Measurements from ENCODE around the gene NUP210. TPM values are rescaled to one million over a fixed set of nuclear protein-coding genes. Genes with fewer than 3 reads are reported as not detected.

The NUP210 gene
- total and polyA plus RNA-seq, 5 experiments from 2014 or later, result 37.3 to 150 (median 82.7) TPM

DNA sequence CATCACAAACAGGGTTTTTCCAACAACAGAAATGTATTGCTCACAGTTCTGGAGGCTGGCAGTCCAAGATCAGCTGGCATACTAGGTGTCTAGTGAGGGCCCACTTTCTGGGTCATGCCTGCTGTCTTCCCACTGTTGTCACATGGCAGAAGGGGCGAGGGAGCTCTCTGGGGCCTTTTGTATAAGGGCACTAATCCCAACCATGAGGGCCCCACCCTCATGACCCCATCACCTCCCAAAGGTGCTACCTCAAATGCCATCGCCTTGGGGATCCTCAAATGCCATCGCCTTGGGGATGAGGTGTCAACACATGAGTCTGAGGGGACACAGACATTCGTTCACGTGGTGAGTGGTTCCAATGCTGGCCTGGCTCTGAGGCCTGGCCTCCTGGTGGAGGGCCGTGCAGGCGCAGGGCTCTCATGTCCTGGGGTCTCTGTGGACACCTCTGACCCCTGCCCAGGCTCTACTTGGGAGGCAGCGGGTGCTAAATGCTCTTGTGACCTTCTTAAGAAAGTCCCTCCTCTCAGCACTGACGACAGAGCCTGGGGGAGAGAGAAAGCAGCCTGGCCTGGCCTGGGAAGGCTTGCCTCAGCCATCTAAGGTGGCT, 16.8 kb downstream of the NUP210 start:
- peaks cover 19 to 72% (median 60%) of the 10 kb centered on the region in 4 donors for H3K4me1 Mint-ChIP-seq
- H3K9me3 Mint-ChIP-seq, result peaks cover 0 to 14% (median 4%) of the 10 kb centered on the region in 9 donors
- peak overlapping the region in 2 of 10 donors; percentile 7 to 92 for H3K27ac Mint-ChIP-seq
- POLR2A ChIA-PET, result no interaction called here
- no peak for ATAC-seq
- H3K4me3 Mint-ChIP-seq, result no peak overlapping the region
- H3K27me3 Mint-ChIP-seq, result no peaks in the 10 kb centered on the region
- peaks cover 4 to 33% (median 14%) of the 10 kb centered on the region in 3 donors for H3K36me3 Mint-ChIP-seq
- no peak for DNase-seq

DNA sequence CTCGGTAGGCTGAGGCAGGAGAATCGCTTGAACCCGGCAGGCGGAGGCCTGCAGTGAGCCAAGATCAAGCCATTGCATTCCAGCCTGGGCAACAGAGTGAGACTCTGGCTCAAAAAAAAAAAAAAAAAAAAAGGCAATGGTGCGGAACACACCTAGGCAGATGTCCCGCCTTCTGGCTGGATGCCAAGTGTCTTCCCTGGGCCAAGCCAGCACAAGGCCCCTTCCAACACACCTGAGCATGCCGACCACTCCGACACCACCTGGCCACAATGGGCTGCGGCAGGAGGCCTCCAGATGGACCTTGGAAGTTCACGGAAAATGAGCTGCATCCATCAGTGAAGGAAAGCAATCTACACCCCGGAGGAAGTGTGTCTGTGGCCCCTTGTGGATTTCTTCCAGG, 19.0 kb downstream of the NUP210 start:
- Mint-ChIP-seq H3K36me3 (peaks cover 4 to 46% (median 7%) of the 10 kb centered on the region in 3 donors), H3K4me1 (peaks cover 16 to 61% (median 43%) of the 10 kb centered on the region in 4 donors), H3K4me3 (no peak overlapping the region), H3K27ac (peak overlapping the region in 6 of 10 donors; percentile 22 to 79 (median 48)), H3K9me3 (peaks cover 0 to 2% (median 0%) of the 10 kb centered on the region in 9 donors), H3K27me3 (no peaks in the 10 kb centered on the region)
- POLR2A ChIA-PET, result no interaction called here
- DNase-seq, result no peak
- no peak for ATAC-seq

GRCh38 chr3:13400114-13400673, 19.9 kb downstream of the NUP210 start:
- no peak for ATAC-seq
- H3K4me1 Mint-ChIP-seq, result peaks cover 17 to 53% (median 36%) of the 10 kb centered on the region in 4 donors
- peak overlapping the region in 4 of 10 donors; percentile 20 to 81 (median 50) for H3K27ac Mint-ChIP-seq

DNA sequence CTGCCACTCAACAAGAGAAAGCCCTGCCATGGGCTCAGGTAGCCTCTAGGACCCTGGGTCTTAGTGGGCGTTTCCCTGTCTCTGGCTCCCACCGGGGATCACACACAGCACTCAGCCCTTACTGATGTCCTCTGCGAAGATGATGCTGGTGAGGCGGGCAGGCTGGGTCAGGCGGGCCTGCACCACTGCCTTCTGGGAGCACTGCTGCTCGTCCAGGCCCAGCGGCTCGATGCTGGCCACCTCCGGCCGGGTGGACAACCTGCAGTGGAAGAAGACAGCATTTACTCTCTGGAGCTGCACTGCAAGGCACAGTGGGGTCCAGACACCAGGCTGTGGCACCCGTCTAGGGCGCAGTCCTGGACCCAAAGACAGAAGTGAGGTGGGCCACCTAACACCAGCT, 20.5 kb downstream of the NUP210 start:
- Mint-ChIP-seq H3K4me3 (no peak overlapping the region), H3K9me3 (peaks cover 0 to 2% (median 0%) of the 10 kb centered on the region in 9 donors), H3K36me3 (peaks cover 4 to 62% (median 13%) of the 10 kb centered on the region in 3 donors), H3K4me1 (peaks cover 15 to 52% (median 30%) of the 10 kb centered on the region in 4 donors), H3K27ac (peak overlapping the region in 1 of 10 donors; percentile 51), H3K27me3 (no peaks in the 10 kb centered on the region)
- POLR2A ChIA-PET, result no interaction called here
- no peak for ATAC-seq
- no peak for DNase-seq

More at GRCh38 chr3:13400114-13400673, 19.9 kb downstream of the NUP210 start:
- no peak for DNase-seq
- peaks cover 4 to 56% (median 13%) of the 10 kb centered on the region in 3 donors for H3K36me3 Mint-ChIP-seq
- peaks cover 0 to 2% (median 0%) of the 10 kb centered on the region in 9 donors for H3K9me3 Mint-ChIP-seq
- H3K27me3 Mint-ChIP-seq, result no peaks in the 10 kb centered on the region
- POLR2A ChIA-PET, result no interaction called here
- H3K4me3 Mint-ChIP-seq, result peak overlapping the region in 1 of 10 donors; percentile 18

- no peak for DNase-seq
- Mint-ChIP-seq H3K9me3 (no peaks in the 10 kb centered on the region), H3K27me3 (no peaks in the 10 kb centered on the region), H3K4me3 (no peak overlapping the region), H3K4me1 (peaks cover 8 to 44% (median 16%) of the 10 kb centered on the region in 4 donors), H3K27ac (peak overlapping the region in 1 of 10 donors; percentile 15), H3K36me3 (peaks cover 1 to 70% (median 8%) of the 10 kb centered on the region in 3 donors)
- ATAC-seq, result no peak
- POLR2A ChIA-PET, result interaction anchor here (0.6 kb wide), 1 partner anchor 30 kb away, joined by 3 read pairs; no protein-coding TSS in a partner anchor
These were observed 22.8 kb downstream of the NUP210 start for GRCh38 chr3:13397316-13397715.

DNA sequence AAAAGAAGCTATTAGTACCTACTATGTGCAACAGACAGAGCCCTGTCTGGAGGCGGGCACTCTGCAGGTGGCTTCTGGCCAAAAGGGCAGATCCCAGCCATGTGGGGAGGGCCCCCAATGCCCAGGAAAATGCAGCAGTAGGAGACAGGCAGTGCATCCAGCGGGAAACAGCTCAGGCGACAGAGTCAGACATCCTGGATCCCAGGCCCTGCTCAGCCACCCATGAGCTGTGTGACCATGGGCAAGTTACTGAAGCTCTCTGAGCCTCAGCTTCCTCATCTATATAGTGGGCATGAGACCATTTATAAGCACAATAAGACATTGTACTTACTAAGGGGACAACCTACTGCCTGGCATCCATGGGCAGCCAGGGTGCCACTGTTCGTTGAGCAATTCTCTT, 25.8 kb downstream of the NUP210 start:
- Mint-ChIP-seq H3K27ac (peak overlapping the region in 1 of 10 donors; percentile 52), H3K27me3 (no peaks in the 10 kb centered on the region), H3K4me3 (no peak overlapping the region), H3K9me3 (no peaks in the 10 kb centered on the region), H3K4me1 (peaks cover 5 to 35% (median 10%) of the 10 kb centered on the region in 4 donors), H3K36me3 (peaks cover 0 to 92% (median 16%) of the 10 kb centered on the region in 3 donors)
- ATAC-seq (no peak), DNase-seq (no peak)
- POLR2A ChIA-PET, result interaction anchor here (2.1 kb wide), 1 partner anchor 57 kb away, joined by 6 read pairs; no protein-coding TSS in a partner anchor

DNA sequence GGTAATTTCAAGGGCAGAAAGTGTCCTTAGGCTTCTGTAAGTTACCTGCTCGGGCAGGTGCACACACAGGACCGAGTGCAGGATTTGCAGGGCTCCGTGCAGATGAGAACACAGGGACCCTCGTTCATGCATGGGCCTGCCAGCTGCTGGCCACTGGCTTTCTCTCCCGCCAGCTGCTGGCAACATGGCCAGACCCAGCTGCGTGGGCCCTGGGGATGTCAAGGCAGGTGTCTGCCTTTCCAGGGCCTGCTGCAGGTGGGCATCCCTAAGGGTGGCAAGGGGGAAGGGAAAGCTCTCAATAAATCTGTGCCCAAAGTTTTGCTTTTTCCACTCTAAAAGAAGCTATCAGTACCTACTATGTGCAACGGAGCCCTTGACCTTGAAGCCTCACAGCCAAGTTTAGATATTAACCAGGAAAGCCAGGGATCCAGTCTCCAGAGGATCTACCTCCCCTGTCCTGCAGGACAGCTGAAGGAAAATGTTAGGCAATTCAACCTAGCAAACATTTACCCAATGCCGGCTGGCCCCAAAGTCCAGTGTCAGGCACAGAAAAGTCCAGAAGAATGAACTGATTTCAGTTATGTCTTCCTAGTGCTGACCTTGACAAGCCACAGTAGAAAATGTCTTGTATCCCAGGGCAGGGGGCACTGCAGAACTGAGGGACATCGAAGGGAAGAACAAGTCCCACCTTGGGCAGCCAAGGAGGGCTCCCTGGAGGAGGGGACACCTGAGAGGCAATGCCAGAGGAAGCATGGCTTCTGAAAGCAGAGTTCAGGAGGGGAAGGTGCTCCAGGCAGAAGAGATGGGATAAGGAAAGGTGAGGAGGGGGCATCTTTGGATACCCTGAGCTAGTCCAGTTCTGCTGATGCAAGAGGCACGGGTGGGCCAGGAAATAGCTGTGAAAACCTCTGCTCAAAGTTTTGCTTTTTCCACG, 26.4 kb downstream of the NUP210 start:
- Mint-ChIP-seq H3K4me1 (peaks cover 5 to 39% (median 10%) of the 10 kb centered on the region in 4 donors), H3K27ac (peak overlapping the region in 3 of 10 donors; percentile 10 to 91 (median 15)), H3K36me3 (peaks cover 0 to 93% (median 16%) of the 10 kb centered on the region in 3 donors), H3K9me3 (no peaks in the 10 kb centered on the region), H3K4me3 (no peak overlapping the region), H3K27me3 (no peaks in the 10 kb centered on the region)
- no peak for ATAC-seq
- DNase-seq, result no peak
- POLR2A ChIA-PET, result interaction anchor here (2.1 kb wide), 1 partner anchor 58 kb away, joined by 6 read pairs; no protein-coding TSS in a partner anchor

- peak in 4 of 10 donors; percentile 13 to 27 (median 20) for DNase-seq
- H3K4me1 Mint-ChIP-seq, result peaks cover 15 to 55% (median 23%) of the 10 kb centered on the region in 4 donors
- no peak overlapping the region for H3K4me3 Mint-ChIP-seq
- POLR2A ChIA-PET, result interaction anchor here (0.5 to 1.5 kb wide), 6 partner anchors 12 to 85 kb away, joined by 3 to 14 read pairs (median 4); no protein-coding TSS in a partner anchor
- no peaks in the 10 kb centered on the region for H3K27me3 Mint-ChIP-seq
- no peaks in the 10 kb centered on the region for H3K9me3 Mint-ChIP-seq
- peak overlapping the region in 5 of 10 donors; percentile 19 to 85 (median 79) for H3K27ac Mint-ChIP-seq
- ATAC-seq, result peak in 1 of 2 donors; percentile 25
- H3K36me3 Mint-ChIP-seq, result peaks cover 0 to 94% (median 16%) of the 10 kb centered on the region in 3 donors
These were observed 28.8 kb downstream of the NUP210 start for GRCh38 chr3:13391308-13391707.

DNA sequence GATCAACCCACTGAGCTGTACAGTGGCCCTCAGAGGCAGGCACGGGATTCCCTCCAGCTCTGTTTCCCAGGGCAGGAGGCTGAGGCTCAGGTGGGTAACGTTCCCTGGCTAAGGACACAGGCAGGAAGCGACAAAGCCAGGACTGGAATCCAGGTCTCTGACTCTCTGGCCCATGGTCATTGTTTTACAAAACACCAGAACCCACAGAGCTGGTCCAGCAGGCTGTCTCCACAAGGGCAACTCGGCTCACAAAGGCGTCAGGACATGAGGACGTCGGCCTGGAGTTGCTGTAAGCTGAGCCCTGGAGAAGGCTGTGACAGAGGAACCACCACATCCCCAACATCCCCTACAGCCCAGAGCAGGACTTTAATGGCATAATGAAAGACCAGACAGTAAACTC, 30.7 kb downstream of the NUP210 start:
- Mint-ChIP-seq H3K36me3 (peaks cover 0 to 93% (median 18%) of the 10 kb centered on the region in 3 donors), H3K4me3 (no peak overlapping the region), H3K9me3 (no peaks in the 10 kb centered on the region), H3K27me3 (no peaks in the 10 kb centered on the region), H3K27ac (peak overlapping the region in 2 of 10 donors; percentile 56 to 57), H3K4me1 (peaks cover 21 to 56% (median 30%) of the 10 kb centered on the region in 4 donors)
- DNase-seq (no peak), ATAC-seq (no peak)
- POLR2A ChIA-PET, result interaction anchor here (0.6 kb wide), 1 partner anchor 10 kb away, joined by 3 read pairs; no protein-coding TSS in a partner anchor

- no peak overlapping the region for H3K4me3 Mint-ChIP-seq
- peak overlapping the region in 4 of 10 donors; percentile 8 to 80 (median 58) for H3K27ac Mint-ChIP-seq
- peaks cover 0 to 94% (median 22%) of the 10 kb centered on the region in 3 donors for H3K36me3 Mint-ChIP-seq
- DNase-seq (no peak), ATAC-seq (no peak)
- peaks cover 21 to 59% (median 29%) of the 10 kb centered on the region in 4 donors for H3K4me1 Mint-ChIP-seq
- no peaks in the 10 kb centered on the region for H3K27me3 Mint-ChIP-seq
- H3K9me3 Mint-ChIP-seq, result no peaks in the 10 kb centered on the region
- POLR2A ChIA-PET, result interaction anchor here (0.6 kb wide), 1 partner anchor 9 kb away, joined by 3 read pairs; no protein-coding TSS in a partner anchor
These were observed 31.3 kb downstream of the NUP210 start for GRCh38 chr3:13388816-13389215.

DNA sequence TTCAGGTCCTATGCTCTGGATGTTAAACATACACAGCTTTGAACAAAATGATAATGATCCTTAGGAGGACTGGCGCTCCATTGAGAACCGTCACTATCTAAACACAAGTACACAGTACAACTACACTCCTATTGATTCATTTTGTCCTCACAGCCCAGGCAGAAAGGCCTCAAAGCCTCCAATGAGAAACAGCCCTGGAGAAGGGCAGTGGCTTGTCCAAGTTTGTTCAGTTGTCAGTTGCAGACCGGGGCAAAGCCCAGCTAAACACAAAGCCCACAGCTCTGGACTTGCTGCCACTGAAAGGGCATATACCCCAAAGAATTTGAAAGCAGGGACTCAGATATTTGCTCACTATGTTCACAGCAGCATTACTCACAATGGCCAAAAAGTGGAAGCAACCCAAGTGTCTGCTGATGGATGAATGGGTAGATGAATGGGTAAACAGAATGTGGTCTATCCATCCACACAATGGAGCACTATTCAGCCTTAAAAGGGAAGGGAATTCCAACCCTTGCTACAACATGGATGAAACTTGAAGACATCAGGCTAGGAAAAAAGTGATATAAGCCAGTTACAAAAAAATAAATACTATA, 34.7 kb downstream of the NUP210 start:
- Mint-ChIP-seq H3K4me1 (peaks cover 19 to 47% (median 34%) of the 10 kb centered on the region in 4 donors), H3K9me3 (no peaks in the 10 kb centered on the region), H3K4me3 (peak overlapping the region in 1 of 10 donors; percentile 4), H3K27ac (peak overlapping the region in 7 of 10 donors; percentile 68 to 94 (median 73)), H3K27me3 (no peaks in the 10 kb centered on the region), H3K36me3 (peaks cover 0 to 95% (median 22%) of the 10 kb centered on the region in 3 donors)
- POLR2A ChIA-PET, result interaction anchor here (1.0 kb wide), 1 partner anchor 67 kb away, joined by 4 read pairs; no protein-coding TSS in a partner anchor
- no peak for ATAC-seq
- DNase-seq, result no peak

Measured in naive thymus-derived CD8-positive, alpha-beta T cell (primary cell).